ENCODE data around the gene SPATA2L. TPM values are rescaled to one million over a fixed set of nuclear protein-coding genes. Genes with fewer than 3 reads are reported as not detected.
A peak's percentile ranks its signal among the peaks of the same experiment; 100 is the strongest.

The SPATA2L gene
- total and polyA plus RNA-seq, 8 donors, result 2.4 to 13.8 (median 4.7) TPM

DNA sequence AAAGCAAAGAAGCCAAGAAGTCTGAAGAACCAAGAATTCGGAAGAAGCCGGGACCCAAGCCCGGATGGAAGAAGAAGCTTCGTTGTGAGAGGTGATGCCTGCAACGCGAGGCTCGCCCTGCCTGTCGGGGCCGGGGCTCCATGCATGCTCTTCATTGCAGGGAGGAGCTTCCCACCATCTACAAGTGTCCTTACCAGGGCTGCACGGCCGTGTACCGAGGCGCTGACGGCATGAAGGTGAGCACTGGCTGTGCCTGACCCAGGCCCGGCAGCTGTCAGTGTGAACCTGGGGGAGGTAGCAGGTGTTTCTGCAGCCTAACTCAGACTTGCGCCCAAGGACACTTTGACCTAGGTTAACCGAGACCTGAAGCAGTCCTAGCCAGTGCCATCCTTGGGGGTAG lies 31.8 kb upstream of the SPATA2L start:
- H3K27me3 ChIP-seq, result no peaks in the 10 kb centered on the region
- H3K4me3 ChIP-seq, result no peak overlapping the region
- intact Hi-C loops (cut with DNase I), result no loop called here
- no peaks in the 10 kb centered on the region for H3K9me3 ChIP-seq
- TF ChIP-seq, protein P1, sequence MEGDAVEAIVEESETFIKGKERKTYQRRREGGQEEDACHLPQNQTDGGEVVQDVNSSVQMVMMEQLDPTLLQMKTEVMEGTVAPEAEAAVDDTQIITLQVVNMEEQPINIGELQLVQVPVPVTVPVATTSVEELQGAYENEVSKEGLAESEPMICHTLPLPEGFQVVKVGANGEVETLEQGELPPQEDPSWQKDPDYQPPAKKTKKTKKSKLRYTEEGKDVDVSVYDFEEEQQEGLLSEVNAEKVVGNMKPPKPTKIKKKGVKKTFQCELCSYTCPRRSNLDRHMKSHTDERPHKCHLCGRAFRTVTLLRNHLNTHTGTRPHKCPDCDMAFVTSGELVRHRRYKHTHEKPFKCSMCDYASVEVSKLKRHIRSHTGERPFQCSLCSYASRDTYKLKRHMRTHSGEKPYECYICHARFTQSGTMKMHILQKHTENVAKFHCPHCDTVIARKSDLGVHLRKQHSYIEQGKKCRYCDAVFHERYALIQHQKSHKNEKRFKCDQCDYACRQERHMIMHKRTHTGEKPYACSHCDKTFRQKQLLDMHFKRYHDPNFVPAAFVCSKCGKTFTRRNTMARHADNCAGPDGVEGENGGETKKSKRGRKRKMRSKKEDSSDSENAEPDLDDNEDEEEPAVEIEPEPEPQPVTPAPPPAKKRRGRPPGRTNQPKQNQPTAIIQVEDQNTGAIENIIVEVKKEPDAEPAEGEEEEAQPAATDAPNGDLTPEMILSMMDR (IDR thresholded peaks at IDR 0.05), result no peak
- H3K4me1 ChIP-seq, result no peaks in the 10 kb centered on the region
- DNase-seq (peak in 1 of 4 donors; percentile 62), ATAC-seq (no peak)
- H3K27ac ChIP-seq, result no peak overlapping the region
- H3K36me3 ChIP-seq, result peaks cover 0 to 96% of the 10 kb centered on the region in 2 donors

DNA sequence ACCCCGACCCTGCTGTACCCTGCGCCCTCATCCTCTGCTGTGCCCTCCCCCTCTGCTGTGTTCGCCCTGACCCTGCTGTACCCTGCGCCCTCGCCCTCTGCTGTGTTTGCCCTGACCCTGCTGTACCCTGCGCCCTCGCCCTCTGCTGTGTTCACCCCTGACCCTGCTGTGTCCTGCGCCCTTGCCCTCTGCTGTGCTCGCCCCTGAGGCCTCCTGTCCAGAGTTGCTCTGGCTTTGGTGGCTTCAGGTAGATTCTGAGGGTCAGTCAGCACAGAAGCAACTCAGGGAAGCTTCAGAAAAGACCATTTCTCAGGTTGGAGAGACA lies 31.4 kb upstream of the SPATA2L start:
- intact Hi-C loops (cut with DNase I), result no loop called here
- TF ChIP-seq, protein P1 (IDR thresholded peaks at IDR 0.05), result no peak
- Histone ChIP-seq H3K27me3 (no peaks in the 10 kb centered on the region), H3K4me1 (no peaks in the 10 kb centered on the region), H3K4me3 (no peak overlapping the region), H3K9me3 (no peaks in the 10 kb centered on the region), H3K36me3 (peaks cover 0 to 96% of the 10 kb centered on the region in 2 donors), H3K27ac (no peak overlapping the region)
- DNase-seq (peak in 1 of 4 donors; percentile 39), ATAC-seq (no peak)

DNA sequence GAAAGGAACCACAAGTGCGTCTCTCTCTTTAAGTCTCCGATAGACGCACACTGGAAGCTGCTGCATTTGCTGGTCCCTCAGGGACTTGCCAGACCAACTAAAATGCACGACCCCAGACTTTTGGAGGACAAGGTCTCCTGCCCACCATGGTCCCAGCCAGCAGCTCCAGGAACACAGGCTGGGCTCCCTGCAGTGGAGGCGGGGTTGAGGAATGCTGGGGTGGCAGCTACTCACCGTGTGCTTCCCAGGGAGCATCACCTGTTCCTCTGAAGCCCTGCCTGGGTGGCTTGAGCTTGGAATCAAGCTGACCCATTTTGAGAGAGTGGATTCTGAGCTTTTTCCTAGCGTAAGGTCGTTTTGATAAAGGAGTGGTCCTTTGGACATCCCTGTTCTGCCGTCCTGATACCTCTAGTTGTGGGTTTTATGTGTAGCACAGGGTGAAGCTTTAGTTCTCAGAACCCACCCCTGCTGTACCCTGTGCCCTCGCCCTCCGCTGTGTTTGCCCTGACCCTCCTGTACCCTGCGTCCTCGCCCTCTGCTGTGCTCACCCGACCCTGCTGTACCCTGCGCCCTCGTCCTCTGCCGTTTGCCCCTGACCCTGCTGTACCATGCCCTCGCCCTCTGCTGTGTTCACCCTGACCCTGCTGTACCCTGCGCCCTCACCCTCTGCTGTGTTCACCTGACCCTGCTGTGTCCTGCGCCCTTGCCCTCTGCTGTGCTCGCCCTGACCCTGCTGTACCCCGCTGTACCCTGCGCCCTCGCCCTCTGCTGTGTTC lies 30.8 kb upstream of the SPATA2L start:
- TF ChIP-seq, protein P1 (IDR thresholded peaks at IDR 0.05), result no peak
- ATAC-seq (no peak), DNase-seq (peak in 1 of 4 donors; percentile 37)
- no peaks in the 10 kb centered on the region for H3K27me3 ChIP-seq
- no peak overlapping the region for H3K4me3 ChIP-seq
- no peaks in the 10 kb centered on the region for H3K9me3 ChIP-seq
- peaks cover 0 to 96% of the 10 kb centered on the region in 2 donors for H3K36me3 ChIP-seq
- no peaks in the 10 kb centered on the region for H3K4me1 ChIP-seq
- intact Hi-C loops (cut with DNase I), result no loop called here
- no peak overlapping the region for H3K27ac ChIP-seq

DNA sequence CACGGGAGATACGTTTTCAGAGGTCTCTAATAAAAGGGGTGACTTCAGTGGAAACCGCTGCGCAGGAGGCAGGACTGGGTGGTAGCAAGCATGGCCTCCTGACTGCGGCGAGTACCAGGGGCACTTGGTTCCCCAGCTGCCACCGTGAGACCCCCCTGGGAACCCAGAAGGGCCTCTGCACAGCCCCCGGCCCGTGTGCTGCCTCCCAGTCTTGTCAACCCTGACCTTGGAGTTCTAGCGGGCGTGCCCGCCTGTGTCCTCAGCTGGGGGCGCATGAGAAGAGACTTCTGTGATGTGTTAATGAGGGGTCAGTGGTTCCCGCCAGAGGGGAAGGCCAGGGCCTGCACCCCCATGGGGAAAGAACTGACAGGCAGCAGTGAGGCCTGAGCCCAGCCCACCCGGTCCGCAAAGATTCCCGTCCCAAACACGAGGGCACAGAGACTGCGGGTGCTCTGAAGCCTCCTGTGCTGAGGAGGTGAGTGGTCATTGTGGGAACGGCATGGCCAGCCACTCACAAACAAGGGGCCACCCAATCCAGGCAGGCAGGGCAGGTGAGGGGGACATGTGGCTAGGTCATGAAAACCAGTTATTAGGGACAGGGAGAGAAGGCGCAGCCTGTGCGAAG lies 29.2 kb upstream of the SPATA2L start:
- Histone ChIP-seq H3K27ac (no peak overlapping the region), H3K4me3 (no peak overlapping the region), H3K9me3 (no peaks in the 10 kb centered on the region), H3K27me3 (no peaks in the 10 kb centered on the region), H3K4me1 (peaks cover 0 to 8% of the 10 kb centered on the region in 2 donors), H3K36me3 (peaks cover 0 to 96% of the 10 kb centered on the region in 2 donors)
- no peak for ATAC-seq
- TF ChIP-seq, protein P1 (IDR thresholded peaks at IDR 0.05), result no peak
- DNase-seq, result no peak
- intact Hi-C loops (cut with DNase I), result no loop called here

DNA sequence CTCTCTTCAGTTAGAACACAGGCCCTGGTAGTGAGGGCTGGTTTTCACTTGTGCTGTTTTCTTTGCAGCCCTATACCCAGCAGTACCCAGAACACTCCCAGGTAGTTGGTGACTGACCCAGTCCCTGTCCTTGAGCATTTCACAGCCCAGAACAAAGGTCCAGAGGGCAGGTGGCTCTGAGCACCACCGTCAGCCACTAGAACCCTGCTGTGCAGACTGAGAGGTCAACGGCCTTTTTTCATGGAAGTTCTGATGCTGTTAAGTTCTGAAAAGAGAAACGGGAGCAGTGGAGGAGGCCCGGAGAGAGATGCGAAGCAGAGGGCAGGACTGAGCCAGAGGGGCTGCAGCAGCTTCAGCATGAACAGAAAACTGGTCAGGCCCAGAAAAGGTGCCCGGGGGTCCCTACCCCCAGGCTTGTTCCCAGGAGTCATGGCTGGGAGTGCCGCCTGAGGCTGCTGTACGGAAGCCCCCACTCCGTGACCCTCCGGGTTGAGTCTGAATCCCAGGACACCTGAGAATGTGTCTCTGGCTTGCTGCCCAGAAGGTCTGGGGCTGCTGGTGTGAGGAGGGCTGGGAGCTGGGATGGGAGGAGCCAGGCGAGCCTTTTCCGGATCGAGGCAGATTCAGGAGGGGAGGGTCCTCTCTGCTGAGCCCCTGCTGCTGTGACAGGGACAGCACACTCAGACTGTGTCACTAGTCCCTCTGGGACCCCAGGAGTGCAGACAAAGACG lies 28.5 kb upstream of the SPATA2L start:
- Histone ChIP-seq H3K9me3 (no peaks in the 10 kb centered on the region), H3K4me1 (peaks cover 0 to 15% of the 10 kb centered on the region in 2 donors), H3K36me3 (peaks cover 0 to 96% of the 10 kb centered on the region in 2 donors), H3K27me3 (no peaks in the 10 kb centered on the region), H3K4me3 (no peak overlapping the region), H3K27ac (no peak overlapping the region)
- DNase-seq, result no peak
- ATAC-seq, result no peak
- TF ChIP-seq, protein P1 (IDR thresholded peaks at IDR 0.05), result no peak
- intact Hi-C loops (cut with DNase I), result no loop called here
